Upper lobe of left lung (tissue), 4 donors: ENCODE measurements around the gene TRIM42.

Source experiments
- POLR2A ChIP-seq, 4 donors: fragments of 450-650 bp; IDR thresholded peaks; one replicate each; pipeline ENCODE4 v1.5.1; 2016 to 2017; ENCODE audit warnings: antibody characterized with exemption in 4 of 4, mild to moderate bottlenecking in 2 of 4
- TF ChIP-seq, protein P1 (sequence below), 6 experiments: fragments of 450-650 bp in 4 of 6; fragments of 200-600 bp in 2 of 6; sonication (generic) in 2 of 6; IDR thresholded peaks; one replicate each; pipeline ENCODE4 v1.5.1; 2016 to 2019; ENCODE audit warnings: antibody characterized with exemption in 6 of 6

DNA sequence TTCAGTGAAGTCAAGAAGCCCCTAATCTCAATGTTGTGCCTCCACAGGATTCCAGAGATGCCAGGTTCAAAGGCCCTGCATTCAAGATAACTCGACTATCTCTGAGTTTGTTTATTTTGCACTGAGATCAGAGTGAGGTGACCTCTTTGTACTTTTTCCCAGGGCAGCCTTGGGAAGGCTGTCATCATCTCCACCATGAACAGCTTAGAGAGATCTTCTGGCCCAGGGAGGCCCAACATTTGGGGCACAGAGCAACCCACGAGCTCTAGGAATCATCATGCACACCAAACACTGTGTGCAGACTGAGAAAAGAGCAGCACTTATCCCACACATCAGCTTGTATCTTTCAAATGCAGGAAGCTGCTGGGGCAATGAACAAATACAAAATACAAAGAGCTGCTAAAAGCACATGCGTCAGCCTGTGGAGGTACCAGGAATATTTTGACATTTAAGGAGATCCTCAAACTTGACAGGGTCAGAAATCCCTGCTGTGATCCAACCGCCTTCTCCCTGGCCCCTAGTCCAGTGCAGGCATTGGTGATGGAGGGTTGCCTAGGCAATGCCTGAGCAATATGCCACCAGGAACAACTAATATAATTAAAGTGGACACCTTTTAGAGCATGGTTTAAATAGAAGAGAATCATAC lies 33.6 kb downstream of the TRIM42 start:
- TF ChIP-seq, protein P1, sequence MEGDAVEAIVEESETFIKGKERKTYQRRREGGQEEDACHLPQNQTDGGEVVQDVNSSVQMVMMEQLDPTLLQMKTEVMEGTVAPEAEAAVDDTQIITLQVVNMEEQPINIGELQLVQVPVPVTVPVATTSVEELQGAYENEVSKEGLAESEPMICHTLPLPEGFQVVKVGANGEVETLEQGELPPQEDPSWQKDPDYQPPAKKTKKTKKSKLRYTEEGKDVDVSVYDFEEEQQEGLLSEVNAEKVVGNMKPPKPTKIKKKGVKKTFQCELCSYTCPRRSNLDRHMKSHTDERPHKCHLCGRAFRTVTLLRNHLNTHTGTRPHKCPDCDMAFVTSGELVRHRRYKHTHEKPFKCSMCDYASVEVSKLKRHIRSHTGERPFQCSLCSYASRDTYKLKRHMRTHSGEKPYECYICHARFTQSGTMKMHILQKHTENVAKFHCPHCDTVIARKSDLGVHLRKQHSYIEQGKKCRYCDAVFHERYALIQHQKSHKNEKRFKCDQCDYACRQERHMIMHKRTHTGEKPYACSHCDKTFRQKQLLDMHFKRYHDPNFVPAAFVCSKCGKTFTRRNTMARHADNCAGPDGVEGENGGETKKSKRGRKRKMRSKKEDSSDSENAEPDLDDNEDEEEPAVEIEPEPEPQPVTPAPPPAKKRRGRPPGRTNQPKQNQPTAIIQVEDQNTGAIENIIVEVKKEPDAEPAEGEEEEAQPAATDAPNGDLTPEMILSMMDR (IDR thresholded peaks at IDR 0.05) = no peak
- TF ChIP-seq POLR2A (IDR thresholded peaks at IDR 0.05) = no peak
